Keratinocyte (primary cell): ENCODE measurements around the gene SMAP1. TPM values are rescaled to one million over a fixed set of nuclear protein-coding genes. Genes with fewer than 3 reads are reported as not detected.
A peak's percentile ranks its signal among the peaks of the same experiment; 100 is the strongest.

ENCODE experiments used
- DNase-seq: peaks from one replicate; pipeline ENCODE4 v3.0.0-alpha.2; 2011; ENCODE audit warnings: low read depth, missing footprints, low spot score
- FAIRE-seq: peaks from 2 replicates; lab custom pipeline; 2011; peaks lifted over from hg19 to GRCh38; lab: Jason Lieb, UNC
- H2AFZ ChIP-seq: 2 replicates; pipeline ENCODE4 v1.6.0; 2012; ENCODE audit warnings: low read length, control low read depth, inconsistent platforms; ENCODE audit not compliant: control insufficient read depth
- H3K27ac ChIP-seq: 2 replicates; pipeline ENCODE4 v1.5.1; 2011; ENCODE audit warnings: low read length; ENCODE audit not compliant: control insufficient read depth, insufficient read depth
- H3K27me3 ChIP-seq: 3 replicates; pipeline ENCODE4 v1.6.0; 2011; ENCODE audit warnings: low read length; ENCODE audit not compliant: control insufficient read depth, insufficient read depth; ENCODE audit errors: extremely low read depth
- H3K36me3 ChIP-seq, 2 experiments: 2 replicates in 1 of 2; 3 replicates in 1 of 2; pipeline ENCODE4 v1.5.1; 2011; ENCODE audit warnings: low read length in 2 of 2, mild to moderate bottlenecking in 1 of 2; ENCODE audit not compliant: control insufficient read depth in 2 of 2, insufficient read depth in 2 of 2; ENCODE audit errors: extremely low read depth in 1 of 2
- H3K4me1 ChIP-seq: 3 replicates; pipeline ENCODE4 v1.5.1; 2011; ENCODE audit warnings: low read length; ENCODE audit not compliant: control insufficient read depth, insufficient read depth; ENCODE audit errors: extremely low read depth
- H3K4me2 ChIP-seq: 3 replicates; pipeline ENCODE4 v1.6.0; 2011; ENCODE audit warnings: low read depth, low read length; ENCODE audit not compliant: control insufficient read depth, insufficient read depth; ENCODE audit errors: extremely low read depth
- H3K4me3 ChIP-seq, 3 experiments: fragments of 200-600 bp in 1 of 3; sonication (generic) in 1 of 3; 2 replicates in 2 of 3; 3 replicates in 1 of 3; pipeline ENCODE4 v1.5.1; 2011 to 2016; ENCODE audit warnings: low read length in 3 of 3, mild to moderate bottlenecking in 3 of 3, control low read depth in 2 of 3, inconsistent platforms in 1 of 3, low read depth in 1 of 3, mixed read lengths in 1 of 3, mixed run types in 1 of 3, moderate library complexity in 1 of 3; ENCODE audit not compliant: control insufficient read depth in 2 of 3, insufficient read depth in 2 of 3; ENCODE audit errors: extremely low read depth in 1 of 3
- H3K79me2 ChIP-seq: 2 replicates; pipeline ENCODE4 v1.6.0; 2012; ENCODE audit warnings: low read length; ENCODE audit not compliant: control insufficient read depth, insufficient read depth
- H3K9ac ChIP-seq: 3 replicates; pipeline ENCODE4 v1.6.0; 2011; ENCODE audit warnings: low read length; ENCODE audit not compliant: control insufficient read depth, insufficient read depth; ENCODE audit errors: extremely low read depth
- H3K9me1 ChIP-seq: 3 replicates; pipeline ENCODE4 v1.6.0; 2011; ENCODE audit warnings: low read length; ENCODE audit not compliant: control insufficient read depth, insufficient read depth; ENCODE audit errors: extremely low read depth
- H3K9me3 ChIP-seq: 2 replicates; pipeline ENCODE4 v1.5.1; 2012; ENCODE audit warnings: low read depth, low read length; ENCODE audit not compliant: control insufficient read depth
- H4K20me1 ChIP-seq: 3 replicates; pipeline ENCODE4 v1.6.0; 2011; ENCODE audit warnings: low read length; ENCODE audit not compliant: control insufficient read depth, insufficient read depth; ENCODE audit errors: extremely low read depth
- EZH2 ChIP-seq: IDR thresholded peaks from one replicate; pipeline ENCODE4 v1.6.1; 2012; ENCODE audit warnings: inconsistent platforms, mild to moderate bottlenecking, low read length, moderate library complexity
- dilution Hi-C: fragments of 300-500 bp; cut with MboI; formaldehyde crosslinking; loops from one replicate; pipeline ENCODE4 v1.7.0; 2020; ENCODE audit warnings: low sequenced_read_pairs; ENCODE audit not compliant: extremely low pct_ligation_motif_present
- polyA plus RNA-seq, 5 experiments: library from polyadenylated mRNA; depleted of rRNA in 3 of 5; stranded (reverse) in 3 of 5; stranded (forward) in 1 of 5; unstranded in 1 of 5; fragments of >200 nt; gene quantifications; 1 replicate in 1 of 5; 2 replicates in 3 of 5; 3 replicates in 1 of 5; pipeline versions ENCODE4 v1.2.1 to v1.2.3, GENCODE V29; 2011 to 2012; ENCODE audit warnings: missing spikeins in 2 of 5, low read depth in 1 of 5, low replicate concordance in 1 of 5
- TF ChIP-seq, protein P1 (sequence below), 3 experiments: IDR thresholded peaks in 1 of 3; conservative IDR thresholded peaks in 1 of 3; optimal IDR thresholded peaks in 1 of 3; 2 replicates in 2 of 3; 3 replicates in 1 of 3; pipeline versions ENCODE3 to v1.5.1; 2011; ENCODE audit warnings: low read length in 3 of 3, mild to moderate bottlenecking in 3 of 3, moderate library complexity in 2 of 3, control low read depth in 1 of 3, inconsistent platforms in 1 of 3; ENCODE audit not compliant: insufficient read depth in 2 of 3; ENCODE audit errors: extremely low read depth in 1 of 3

The SMAP1 gene
- polyA plus RNA-seq, 1 donor (not counting 4 experiments of a cell fraction or from before 2014, with no cell fraction given), result 16.5 TPM

DNA sequence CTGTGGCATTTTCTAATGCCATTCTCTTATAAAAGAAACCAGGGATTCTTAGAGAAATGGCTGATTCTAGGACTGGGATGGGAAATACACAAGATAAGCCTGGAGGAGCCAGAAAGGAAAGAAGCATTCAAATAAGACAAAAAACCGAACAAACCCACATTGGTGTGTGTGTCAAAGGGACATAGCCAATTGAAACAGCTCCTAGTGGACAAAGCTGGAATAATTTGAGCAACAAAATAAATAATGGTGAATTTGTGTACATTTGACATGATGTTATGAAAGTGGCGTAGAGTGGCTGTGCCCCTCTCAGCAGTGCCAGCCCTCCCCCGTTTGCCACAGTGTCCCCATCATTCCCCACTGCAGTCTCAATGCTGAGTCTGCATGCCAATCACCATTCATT is 233.6 kb downstream of the SMAP1 start:
- H2AFZ ChIP-seq, result no peak overlapping the region
- no peaks in the 10 kb centered on the region for H4K20me1 ChIP-seq
- H3K4me3 ChIP-seq, result no peak overlapping the region
- no peaks in the 10 kb centered on the region for H3K36me3 ChIP-seq
- FAIRE-seq (no peak), DNase-seq (no peak)
- no peak overlapping the region for H3K27ac ChIP-seq
- H3K9me1 ChIP-seq, result no peaks in the 10 kb centered on the region
- dilution Hi-C loops, result no loop called here
- H3K4me1 ChIP-seq, result no peaks in the 10 kb centered on the region
- no peaks in the 10 kb centered on the region for H3K9me3 ChIP-seq
- no peaks in the 10 kb centered on the region for H3K27me3 ChIP-seq
- no peak overlapping the region for H3K9ac ChIP-seq
- no peaks in the 10 kb centered on the region for H3K79me2 ChIP-seq
- no peak for TF ChIP-seq EZH2
- TF ChIP-seq, protein P1, sequence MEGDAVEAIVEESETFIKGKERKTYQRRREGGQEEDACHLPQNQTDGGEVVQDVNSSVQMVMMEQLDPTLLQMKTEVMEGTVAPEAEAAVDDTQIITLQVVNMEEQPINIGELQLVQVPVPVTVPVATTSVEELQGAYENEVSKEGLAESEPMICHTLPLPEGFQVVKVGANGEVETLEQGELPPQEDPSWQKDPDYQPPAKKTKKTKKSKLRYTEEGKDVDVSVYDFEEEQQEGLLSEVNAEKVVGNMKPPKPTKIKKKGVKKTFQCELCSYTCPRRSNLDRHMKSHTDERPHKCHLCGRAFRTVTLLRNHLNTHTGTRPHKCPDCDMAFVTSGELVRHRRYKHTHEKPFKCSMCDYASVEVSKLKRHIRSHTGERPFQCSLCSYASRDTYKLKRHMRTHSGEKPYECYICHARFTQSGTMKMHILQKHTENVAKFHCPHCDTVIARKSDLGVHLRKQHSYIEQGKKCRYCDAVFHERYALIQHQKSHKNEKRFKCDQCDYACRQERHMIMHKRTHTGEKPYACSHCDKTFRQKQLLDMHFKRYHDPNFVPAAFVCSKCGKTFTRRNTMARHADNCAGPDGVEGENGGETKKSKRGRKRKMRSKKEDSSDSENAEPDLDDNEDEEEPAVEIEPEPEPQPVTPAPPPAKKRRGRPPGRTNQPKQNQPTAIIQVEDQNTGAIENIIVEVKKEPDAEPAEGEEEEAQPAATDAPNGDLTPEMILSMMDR (optimal IDR thresholded peaks at IDR 0.05 in 1 of 3, IDR thresholded peaks at IDR 0.05 in 1 of 3, conservative IDR thresholded peaks at IDR 0.05 in 1 of 3; ENCODE audit: extremely low read depth in 1 of 3, insufficient read depth in 2 of 3, low read length in 3 of 3), result peak in 2 of 3 experiments; percentile 41 to 42
- H3K4me2 ChIP-seq, result no peak overlapping the region

DNA sequence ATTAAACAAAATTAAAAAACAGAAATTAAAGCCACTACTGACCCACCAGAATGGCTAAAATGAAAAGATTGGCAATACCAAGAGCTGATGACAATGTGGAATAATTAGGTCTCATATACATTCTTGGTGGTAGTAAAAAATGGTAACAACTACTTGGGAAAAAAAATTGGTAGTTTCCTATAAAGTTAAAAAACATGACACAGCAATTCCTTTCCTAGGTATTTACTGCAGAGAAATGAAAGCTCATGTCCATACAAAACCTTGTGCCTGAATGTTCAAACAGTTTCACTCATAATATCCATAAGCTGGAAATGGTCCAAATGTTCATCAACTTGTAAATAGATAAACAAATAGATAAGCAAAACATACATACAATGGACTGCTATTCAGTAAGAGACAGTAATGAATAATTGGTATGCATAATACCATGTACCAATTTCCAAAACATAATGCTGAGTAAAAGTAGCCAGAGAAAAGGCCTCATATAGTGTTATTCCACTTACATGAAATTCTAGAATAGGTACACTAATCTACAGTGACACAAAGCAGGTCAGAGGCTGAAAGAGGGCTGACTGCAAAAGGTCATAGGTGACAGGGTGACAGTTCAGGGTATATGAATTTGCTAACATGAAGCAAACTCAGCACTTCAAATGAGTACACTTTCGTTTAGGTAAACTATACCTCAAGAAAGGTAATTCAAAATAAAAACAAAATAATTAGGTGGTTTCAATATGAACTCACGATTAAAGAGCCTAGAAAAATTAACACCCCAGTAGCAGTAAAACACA is 236.2 kb downstream of the SMAP1 start:
- DNase-seq (no peak), FAIRE-seq (no peak)
- Histone ChIP-seq H3K4me1 (no peaks in the 10 kb centered on the region), H3K36me3 (no peaks in the 10 kb centered on the region), H4K20me1 (no peaks in the 10 kb centered on the region), H3K9me1 (no peaks in the 10 kb centered on the region), H3K4me3 (no peak overlapping the region), H2AFZ (no peak overlapping the region), H3K4me2 (no peak overlapping the region), H3K9ac (no peak overlapping the region), H3K27ac (no peak overlapping the region), H3K79me2 (no peaks in the 10 kb centered on the region), H3K9me3 (no peaks in the 10 kb centered on the region), H3K27me3 (no peaks in the 10 kb centered on the region)
- dilution Hi-C loops, result no loop called here
- TF ChIP-seq, protein P1 (optimal IDR thresholded peaks at IDR 0.05 in 1 of 3, IDR thresholded peaks at IDR 0.05 in 1 of 3, conservative IDR thresholded peaks at IDR 0.05 in 1 of 3; ENCODE audit: extremely low read depth in 1 of 3, insufficient read depth in 2 of 3, low read length in 3 of 3), result no peak
- TF ChIP-seq EZH2, result no peak
